ENCODE data around the gene IL1RL1. TPM values are rescaled to one million over a fixed set of nuclear protein-coding genes. Genes with fewer than 3 reads are reported as not detected.

The IL1RL1 gene
- total RNA-seq, 1 experiment from 2014 or later, result not detected

- TF ChIP-seq CTCF (IDR thresholded peaks at IDR 0.05) (no peak), HMGA2 (CRISPR knock-in tag; IDR thresholded peaks at IDR 0.05) (no peak), OVOL2 (CRISPR knock-in tag; IDR thresholded peaks at IDR 0.05; ENCODE audit: borderline replicate concordance) (no peak), NR3C1 (CRISPR knock-in tag; conservative IDR thresholded peaks at IDR 0.05; ENCODE audit: low read depth) (no peak), AR (CRISPR knock-in tag; IDR thresholded peaks at IDR 0.05) (no peak), RORB (CRISPR knock-in tag; IDR thresholded peaks at IDR 0.05) (no peak), NR2C2 (CRISPR knock-in tag; IDR thresholded peaks at IDR 0.05) (no peak)
Observed at GRCh38 chr2:102344397-102344796, 33.0 kb downstream of the IL1RL1 start (continued).

- Mint-ChIP-seq H3K36me3 (no peaks in the 10 kb centered on the region), H3K4me1 (no peaks in the 10 kb centered on the region), H3K9me3 (no peaks in the 10 kb centered on the region), H3K27ac (no peak overlapping the region), H3K27me3 (ENCODE audit: low read depth) (no peaks in the 10 kb centered on the region; the same call in 1 of the 2 replicates), H3K4me3 (no peak overlapping the region)
- POLR2A ChIA-PET, result no interaction called here
- CTCF ChIA-PET, result no interaction called here
- ATAC-seq (no peak), DNase-seq (ENCODE audit: low spot score) (no peak)
- TF ChIP-seq HMGA2 (CRISPR knock-in tag; IDR thresholded peaks at IDR 0.05) (no peak), ARID4B (CRISPR knock-in tag; IDR thresholded peaks at IDR 0.05; ENCODE audit: borderline replicate concordance) (no peak), ZNF281 (CRISPR knock-in tag; IDR thresholded peaks at IDR 0.05) (no peak)
Observed at GRCh38 chr2:102345329-102345920, 34.1 kb downstream of the IL1RL1 start.

- Mint-ChIP-seq H3K9me3 (no peaks in the 10 kb centered on the region), H3K4me1 (no peaks in the 10 kb centered on the region), H3K27ac (no peak overlapping the region), H3K27me3 (ENCODE audit: low read depth) (no peaks in the 10 kb centered on the region; the same call in 1 of the 2 replicates), H3K4me3 (no peak overlapping the region), H3K36me3 (no peaks in the 10 kb centered on the region)
- CTCF ChIA-PET, result no interaction called here
- POLR2A ChIA-PET, result no interaction called here
- no peak for ATAC-seq
- no peak for DNase-seq (ENCODE audit: low spot score)
- TF ChIP-seq CTCF (IDR thresholded peaks at IDR 0.05), result no peak
- no peak for TF ChIP-seq JAZF1 (CRISPR knock-in tag; IDR thresholded peaks at IDR 0.05)
- no peak for TF ChIP-seq SOX15 (CRISPR knock-in tag; IDR thresholded peaks at IDR 0.05)
- no peak for TF ChIP-seq AR (CRISPR knock-in tag; IDR thresholded peaks at IDR 0.05)
- TF ChIP-seq KAT7 (CRISPR knock-in tag; IDR thresholded peaks at IDR 0.05; ENCODE audit: borderline replicate concordance), result no peak
- no peak for TF ChIP-seq MXD4 (CRISPR knock-in tag; IDR thresholded peaks at IDR 0.05; ENCODE audit: borderline replicate concordance)
Observed at GRCh38 chr2:102346381-102347130, 35.2 kb downstream of the IL1RL1 start.

Measured in WTC11 (cell line).